Activated gamma-delta T cell treated with Interleukin-2 at 50 U/mL for 16 hours (primary cell): ENCODE data around the gene NCAM1.
"Not testable (repeated sequence)": the region's sequence is repeated elsewhere in the genome, so short reads cannot be mapped to it uniquely, and the experiment has no call there.

ENCODE experiments used
- DNase-seq: peaks from one replicate; pipeline ENCODE4 v3.0.0-alpha.2; 2020

The NCAM1 gene

DNA sequence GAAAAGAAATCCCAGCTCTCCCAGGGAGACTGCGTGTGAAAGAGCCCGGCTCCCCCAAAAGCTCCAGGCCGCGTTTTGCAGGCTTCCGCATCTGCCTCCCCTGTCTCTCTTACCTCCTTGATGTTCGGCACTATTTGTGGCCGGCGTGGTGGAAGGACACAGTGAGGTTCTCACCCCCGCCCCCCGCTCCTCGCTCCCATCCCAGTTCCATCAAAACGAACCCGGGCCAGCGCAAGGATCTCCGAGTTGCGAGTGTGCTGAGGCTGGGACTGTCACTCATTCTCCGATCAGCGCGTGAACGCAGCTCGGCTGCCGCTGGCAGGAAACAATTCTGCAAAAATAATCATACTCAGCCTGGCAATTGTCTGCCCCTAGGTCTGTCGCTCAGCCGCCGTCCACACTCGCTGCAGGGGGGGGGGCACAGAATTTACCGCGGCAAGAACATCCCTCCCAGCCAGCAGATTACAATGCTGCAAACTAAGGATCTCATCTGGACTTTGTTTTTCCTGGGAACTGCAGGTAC is at the start of gene NCAM1:
Gene NCAM1 (plus strand): TSS at position 275 of the 523 bp plus-strand sequence.
- DNase-seq, result peak; percentile 7

DNA sequence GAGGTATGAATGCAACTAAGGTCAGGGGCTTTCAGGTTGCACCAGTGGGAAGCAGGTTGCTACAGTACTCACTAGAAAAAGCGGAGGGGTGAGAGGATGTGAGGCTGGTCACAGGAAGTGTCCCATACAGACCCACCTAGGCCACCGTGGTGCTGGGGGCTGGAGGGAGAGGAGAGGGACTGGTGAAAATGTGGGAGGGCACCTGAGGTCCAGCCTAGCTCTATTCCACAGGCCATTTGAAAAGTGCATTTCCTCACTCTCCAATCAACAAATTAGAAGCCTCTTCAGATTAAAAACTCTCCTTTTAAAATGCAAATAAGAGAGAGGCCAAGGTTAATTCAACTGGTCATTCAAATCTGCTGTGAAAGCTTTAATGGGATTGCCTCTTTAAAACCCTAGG is 38.6 kb upstream of the NCAM1 start:
- DNase-seq, result no peak

DNA sequence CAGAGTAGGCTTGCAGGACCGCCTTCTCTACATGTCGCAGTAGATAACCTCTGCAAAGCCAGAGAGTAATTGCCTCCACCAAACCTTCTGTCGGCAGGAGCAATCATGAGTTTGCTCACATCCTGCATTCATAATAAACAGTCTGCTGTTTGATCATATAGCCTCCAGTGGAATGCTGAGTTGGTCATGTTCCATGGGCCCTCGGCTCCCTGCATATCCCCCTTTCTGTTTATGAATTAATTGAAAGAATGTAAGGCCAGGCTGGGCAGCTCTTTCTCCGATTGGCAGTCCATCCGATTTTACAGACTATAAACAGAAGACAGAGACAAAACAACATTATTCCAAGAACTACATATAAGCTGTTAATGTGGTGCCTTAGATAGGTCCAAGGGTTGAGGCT is 36.4 kb upstream of the NCAM1 start:
- DNase-seq, result not testable (repeated sequence)

DNA sequence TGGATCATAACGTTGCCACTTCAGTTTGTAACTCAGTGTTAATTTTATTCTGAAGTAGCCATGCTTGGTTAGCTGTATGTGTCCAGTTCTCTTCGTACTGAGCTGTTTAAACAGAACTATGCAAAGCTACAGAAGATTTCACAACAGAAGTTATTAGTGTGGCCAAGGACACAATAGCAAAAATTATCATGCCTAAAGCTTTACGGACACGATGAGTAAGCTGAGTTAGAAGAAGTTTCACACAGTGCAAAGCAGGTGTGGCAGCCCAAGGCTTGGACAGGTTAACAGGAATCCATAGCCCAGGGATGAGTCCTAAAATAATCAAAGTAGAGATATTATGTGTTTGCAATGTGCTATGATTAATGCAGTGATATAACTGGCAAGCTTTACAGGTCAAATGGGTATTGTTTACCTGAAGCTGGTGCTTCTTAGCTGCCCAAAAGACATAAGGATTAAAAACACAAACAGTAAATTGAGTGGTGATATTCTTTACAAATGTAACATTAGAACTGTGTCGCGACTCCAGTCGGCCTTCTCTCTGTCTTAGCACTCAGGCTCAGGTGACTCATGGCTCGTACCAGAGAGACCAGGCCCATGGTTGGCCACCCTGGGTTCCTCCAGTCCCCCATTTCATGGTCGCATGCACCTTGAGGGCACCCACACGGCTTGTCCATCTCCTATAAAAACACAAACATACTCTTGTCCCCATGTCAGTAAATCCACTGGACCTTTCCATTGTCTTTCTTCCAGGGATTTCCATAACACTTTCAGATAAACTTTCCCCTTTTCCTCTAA is 35.5 kb upstream of the NCAM1 start:
- DNase-seq, result no peak

DNA sequence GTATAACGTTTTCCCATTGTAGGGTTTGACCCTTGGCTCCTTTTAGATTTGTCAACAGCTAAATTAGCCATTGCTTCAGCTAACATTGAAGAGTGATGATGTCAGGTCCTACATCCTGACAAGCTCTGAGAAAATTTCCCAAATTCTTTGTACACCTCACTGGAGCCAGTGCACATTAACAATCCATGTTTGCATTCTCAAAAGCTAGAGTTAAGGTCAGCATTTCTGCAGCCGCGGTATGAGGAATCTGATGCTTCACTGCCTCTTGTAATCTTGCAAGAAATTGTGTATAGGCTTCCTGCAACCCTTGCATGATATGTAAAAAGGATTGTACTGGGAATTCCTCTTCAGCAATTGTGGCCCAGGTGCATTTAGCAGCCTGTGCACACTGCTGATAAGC is 33.1 kb upstream of the NCAM1 start:
- no peak for DNase-seq

DNA sequence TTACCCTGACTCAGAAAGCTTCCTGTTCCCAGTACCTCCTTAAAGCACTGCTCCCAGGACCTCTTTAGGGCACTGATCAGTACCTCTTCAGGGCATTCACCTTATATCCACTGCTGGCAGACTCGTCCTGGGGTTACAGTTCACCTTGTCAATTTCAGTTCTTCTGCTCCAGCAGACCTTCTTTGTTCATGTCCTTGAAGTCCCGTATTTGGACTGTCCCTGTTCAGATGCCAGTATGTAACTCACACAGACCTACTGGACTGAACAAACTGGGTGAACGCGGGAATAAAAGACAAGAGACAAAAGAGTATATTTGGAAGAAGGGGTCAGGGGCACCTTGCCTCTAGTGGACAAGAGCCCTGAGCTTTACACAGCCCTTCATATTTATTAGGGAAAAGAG is 31.8 kb upstream of the NCAM1 start:
- DNase-seq, result no peak

DNA sequence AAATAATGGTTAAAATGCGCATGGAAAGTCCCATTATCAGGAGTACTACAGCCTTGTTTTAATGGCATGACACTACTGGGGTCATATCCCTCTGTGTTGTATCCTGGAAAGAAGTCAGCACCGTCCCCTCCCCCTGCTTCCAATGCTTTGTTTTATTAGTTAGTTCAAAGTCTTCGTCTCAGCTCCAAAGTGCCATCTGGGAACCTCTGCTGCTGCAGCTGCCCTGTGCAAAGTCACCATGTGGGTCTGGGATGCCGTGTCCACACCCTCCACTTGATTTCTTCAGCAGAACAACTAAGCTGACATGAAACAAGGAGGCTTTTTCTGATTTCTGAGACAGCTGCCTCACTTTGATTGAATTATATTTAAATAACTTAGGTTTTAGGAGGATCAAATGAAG is 29.5 kb upstream of the NCAM1 start:
- DNase-seq, result no peak

DNA sequence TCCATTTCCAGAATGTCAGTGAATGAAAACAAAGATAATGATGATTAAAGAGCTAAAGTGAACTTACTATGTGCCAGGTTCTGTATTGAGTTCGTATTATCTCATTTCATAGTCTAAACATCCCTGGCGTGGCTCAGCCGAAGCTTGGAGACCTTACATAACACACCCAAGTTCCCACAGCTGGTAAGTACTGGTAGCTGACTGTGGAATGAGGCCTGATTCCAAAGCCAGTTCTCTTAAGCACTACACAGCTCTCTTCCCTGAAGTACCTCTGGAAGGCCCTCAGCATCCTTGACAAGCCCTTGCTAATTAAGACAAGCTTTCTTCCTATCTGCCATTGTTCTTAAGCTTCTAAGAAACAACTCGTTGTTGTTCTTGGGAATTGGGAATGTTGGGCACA is 28.6 kb upstream of the NCAM1 start:
- DNase-seq, result no peak

DNA sequence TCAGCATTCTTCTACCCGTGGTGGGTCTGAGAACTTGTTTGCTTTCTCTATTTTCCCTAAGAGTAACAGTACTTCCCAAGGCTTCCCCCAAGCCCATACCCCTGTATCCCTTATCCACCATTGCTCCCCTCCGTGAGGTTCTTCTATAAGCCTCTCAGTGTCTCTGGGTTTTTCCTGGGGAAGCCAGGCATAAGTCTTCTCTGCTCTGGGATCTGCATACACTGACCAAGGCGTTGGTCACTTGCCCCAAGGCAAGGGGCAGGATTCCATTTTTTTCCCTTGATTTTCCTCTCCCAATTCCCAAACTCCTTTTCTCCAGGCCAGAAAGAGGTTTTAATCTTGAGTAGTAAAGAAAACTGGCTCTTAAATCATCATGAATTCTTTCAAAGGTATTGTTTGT is 27.2 kb upstream of the NCAM1 start:
- DNase-seq, result no peak

DNA sequence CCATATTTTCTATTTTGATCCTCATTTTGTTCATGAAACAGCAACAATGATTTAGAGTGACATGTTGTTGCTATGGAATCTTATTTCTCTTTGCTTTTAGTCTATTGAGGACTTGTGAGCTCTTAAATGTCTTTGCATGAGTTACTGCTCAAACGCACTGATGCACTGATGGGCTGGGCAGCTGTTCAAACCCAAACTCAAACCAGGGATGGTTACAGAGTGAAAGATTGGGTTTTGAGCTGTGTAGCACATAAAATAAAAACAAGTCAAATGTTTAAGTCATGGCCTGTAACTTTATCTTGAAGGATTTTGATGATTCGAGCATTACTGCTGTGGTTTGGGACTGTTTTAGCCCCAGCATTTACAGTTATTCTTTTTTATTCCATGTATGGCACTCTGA is 20.1 kb upstream of the NCAM1 start:
- no peak for DNase-seq

DNA sequence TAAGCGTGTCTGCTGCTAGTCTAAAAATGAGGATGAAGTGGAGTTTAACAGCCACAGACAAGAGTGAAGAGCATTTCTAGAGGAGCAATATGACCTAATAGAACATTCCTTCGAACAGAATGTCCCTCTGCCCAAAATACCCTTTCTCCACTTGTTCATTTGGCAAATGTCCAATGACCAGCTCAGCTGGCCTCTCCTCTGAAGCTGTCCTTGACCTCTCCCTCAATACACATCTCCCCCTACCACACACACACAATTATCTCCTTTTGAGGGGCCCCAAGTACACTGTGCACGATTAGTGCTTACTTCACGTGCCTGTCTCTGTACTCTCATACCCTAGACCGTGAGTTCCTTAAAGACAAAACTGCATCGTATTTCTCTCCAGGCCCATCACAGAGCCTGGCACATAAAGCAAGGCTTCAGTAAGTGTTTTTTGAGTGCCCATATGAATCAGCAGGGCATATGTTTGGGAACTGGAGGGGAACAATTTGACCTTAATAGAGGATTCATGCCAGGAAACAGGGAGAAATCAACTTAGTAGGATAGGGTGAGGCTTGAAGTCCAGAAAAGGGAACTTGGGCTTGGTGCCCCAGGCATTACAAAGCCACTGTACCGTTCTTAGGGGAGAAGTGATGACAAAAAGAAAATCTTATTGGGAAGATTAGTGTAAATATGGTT is 18.1 kb upstream of the NCAM1 start:
- no peak for DNase-seq

DNA sequence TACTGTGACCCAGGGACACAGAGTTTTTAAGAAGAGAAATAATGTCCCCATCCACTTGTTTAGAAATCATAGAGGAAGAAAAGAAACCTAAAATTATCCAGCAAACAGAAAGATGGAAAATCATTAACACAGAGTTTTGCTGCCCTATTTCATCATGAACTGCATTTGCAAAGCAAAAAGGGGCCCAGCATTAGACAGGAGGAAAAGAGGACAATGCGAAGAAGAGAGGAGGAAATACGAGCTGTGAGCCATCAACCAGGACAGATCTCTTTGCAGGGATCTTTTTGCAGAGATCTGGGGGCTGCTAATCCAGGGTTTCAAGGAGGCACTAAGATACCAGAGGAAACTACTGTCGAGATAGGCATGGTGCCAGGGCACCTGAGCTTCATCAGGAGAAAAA is 14.4 kb upstream of the NCAM1 start:
- no peak for DNase-seq

DNA sequence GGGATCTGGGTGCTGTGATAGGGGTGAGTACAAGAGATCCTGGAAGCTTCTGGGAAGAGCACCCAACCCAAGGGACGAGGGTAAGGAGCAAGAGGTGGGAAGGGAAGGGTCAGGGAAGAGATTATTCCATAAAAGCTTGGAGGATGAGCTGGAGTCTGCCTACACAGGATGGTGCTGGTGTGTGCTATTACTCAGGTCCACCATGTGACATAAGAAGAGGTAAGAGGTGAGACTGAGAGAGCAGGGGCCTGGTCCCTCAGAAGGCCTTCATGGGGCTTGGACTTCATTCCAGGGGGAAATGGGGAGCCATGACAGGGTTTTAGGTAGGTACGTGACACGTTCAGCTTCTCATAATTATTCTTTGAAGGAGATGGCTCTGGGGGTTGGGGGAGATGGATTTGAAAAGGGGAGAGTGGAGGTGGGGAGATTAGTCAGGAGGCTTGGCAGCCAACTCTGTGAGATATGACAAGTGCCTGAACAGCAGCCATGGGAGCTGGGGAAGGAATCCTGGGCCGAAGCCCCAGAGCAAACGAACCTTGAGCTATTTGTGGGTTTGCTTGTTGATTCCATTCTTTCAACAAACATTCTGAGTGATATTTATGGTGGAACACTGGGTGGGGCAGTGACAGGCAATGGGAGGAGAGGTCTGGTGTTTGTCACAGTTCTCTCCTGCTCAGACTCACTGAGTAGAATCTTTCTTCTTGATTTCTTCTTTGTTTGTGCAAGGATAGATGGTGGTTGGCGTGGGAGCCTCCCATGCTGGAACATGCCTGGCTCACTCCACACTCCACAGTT is 11.2 kb upstream of the NCAM1 start:
- DNase-seq, result no peak

DNA sequence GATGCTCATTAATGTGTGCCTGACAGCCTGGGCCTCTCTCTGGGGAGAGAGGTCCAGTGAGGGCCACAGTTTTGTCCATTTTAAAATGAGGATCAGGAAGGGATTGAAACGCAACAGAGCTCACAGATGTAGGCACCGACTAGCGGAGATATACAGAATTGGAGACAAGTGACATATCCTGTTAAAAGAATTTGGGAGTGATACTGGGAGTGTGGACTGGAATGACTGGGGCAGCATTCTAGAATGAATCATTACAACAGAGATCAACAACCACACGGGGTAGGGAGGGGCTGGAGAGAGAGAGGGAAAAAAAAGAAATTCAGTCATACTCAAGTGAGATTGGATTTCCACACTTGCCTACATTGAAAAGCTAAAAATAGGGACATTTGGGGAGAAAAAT is 2.5 kb upstream of the NCAM1 start:
- no peak for DNase-seq

DNA sequence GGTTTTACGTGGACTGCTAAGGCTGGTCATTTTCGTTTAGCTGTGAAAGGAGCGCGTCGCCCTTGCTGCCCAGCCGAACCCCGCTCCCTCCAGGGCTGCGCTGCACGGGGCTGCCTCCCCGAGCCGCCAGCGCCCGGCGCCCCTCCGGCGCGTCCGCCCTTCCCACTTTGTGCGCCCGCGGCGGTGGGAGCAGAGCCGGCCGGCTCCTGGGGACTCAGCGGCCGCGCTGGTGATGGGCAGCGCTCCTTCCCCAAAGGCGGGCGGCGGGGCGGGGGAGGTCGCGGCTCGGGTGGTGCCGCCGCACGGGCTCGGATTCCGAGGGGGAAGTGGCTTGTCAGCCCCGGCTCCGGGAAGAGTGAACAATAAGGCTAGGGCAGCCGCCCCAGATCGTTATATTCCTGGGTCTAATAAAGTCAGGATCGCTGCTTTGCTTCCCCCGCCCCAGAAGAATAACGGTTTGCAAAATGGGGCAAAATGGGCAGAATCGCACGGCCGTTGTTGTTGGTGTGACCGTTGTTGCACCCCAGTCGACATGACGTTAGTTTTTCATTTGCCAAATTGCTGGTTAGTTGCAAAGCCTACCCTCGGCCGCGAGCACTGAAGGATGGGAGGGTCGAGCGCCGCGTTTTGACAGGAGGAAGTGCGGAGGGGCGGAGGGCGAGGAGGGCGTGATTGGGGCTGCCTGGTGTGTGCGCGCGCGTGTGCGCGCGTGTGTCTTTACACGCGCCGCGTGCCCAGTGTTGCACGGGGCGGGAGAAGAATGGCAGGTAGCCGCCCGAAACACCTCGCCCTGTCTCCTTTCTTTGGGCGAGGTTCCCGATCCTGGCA is 745 bp downstream of the NCAM1 start:
- no peak for DNase-seq

DNA sequence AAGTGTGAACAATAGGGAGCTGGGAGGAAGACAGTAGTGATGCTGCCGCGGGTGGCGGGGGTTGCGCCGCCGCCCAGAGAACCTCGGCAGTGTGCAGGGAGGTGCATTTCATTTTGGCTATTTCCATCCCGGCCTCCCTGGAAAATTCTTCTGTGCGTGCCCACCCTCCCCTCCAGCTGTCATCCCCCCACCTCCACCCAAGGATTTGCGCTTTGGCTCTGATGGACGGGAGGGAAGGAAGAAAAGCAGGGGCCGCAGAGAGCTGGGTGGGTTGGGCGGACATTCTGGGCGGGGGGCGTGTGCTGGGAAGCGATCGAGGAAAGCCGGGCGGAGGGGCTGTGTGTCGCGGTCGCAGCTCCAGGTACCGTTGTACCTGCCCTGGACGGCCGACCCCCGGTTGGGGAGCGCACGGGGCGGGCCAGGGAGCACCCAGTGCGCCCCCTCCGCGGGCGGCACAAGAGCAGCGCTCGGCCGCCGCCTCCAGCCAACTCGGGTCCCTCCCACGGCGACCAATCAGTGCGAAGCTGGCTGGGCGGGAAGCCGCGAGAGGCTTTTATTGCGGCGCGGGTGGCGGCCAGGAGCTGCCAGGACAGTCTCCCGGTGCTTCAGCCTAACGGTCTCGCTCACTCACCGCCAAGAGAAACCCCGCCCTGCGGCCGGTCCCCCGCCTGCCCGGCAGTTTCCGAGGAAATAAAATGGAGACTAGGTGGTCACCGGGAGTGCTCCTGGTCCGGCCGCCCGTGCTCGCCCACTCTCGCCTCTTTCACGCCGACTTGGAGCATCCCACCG is 1.6 kb downstream of the NCAM1 start:
- no peak for DNase-seq

DNA sequence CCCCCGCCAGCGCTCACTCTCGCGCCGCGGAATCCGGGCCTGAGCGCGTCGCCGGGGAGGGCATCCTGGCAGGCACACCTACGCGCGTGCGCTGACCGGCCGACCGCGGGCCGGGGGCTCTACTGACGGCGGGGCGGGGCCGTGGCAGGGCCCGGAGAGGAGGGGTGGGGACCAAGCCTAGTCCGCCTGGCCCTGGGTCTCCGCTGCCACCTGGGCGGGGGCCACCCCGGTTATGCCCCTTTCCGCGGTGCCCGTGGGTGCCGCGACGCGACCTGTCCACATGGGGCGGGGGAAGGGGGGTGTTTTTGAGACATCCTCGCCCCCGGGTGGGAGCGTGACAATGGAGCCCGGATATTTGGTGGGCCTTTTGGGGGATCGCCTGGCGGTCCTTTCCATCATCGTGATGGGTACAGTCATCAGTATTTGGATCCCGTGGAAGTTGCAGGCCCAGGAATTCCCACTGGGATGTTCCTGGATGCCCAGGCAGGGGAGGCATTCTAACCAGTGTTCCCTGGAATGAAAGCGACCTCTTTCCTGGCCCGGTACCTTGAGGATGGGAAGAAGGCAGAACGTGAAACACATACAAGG is 2.2 kb downstream of the NCAM1 start:
- no peak for DNase-seq

DNA sequence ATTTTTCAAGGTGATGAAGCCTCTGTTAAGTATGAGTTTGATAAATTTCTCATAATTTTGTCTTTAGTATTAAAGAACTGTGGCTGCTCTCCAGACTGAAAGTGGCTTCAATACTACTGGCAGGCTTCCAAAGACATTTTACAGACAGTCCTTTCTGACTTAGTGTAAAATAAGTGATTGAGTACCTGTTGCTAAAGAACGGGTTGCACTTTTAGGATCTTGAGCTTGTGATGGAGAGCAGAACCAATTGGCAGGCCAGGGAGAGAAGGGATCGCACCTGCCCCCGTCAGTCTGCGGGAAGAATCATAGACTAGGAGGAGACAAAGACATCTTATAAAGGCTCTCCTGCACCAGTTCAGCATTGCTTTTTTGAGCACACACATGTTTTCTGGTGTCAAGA is 4.4 kb downstream of the NCAM1 start:
- no peak for DNase-seq

DNA sequence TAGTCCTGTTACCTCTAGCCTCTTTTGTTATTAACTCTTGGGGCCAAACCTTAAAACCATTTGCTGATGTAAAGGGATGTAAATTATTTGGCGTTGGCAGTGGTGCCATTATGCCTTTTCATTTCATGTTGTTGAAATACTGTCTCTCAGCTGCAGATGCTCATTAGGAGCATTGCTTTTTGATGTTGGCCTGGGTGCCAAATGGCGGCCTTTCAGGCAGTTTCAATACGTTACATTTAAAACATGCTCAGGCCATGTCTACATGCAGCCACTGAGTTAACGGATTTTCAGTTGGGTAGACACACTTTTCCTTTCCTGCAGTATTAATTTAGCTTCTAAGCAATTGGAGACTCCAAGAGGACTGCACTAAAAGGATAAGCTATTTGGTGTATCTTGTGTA is 5.3 kb downstream of the NCAM1 start:
- no peak for DNase-seq

DNA sequence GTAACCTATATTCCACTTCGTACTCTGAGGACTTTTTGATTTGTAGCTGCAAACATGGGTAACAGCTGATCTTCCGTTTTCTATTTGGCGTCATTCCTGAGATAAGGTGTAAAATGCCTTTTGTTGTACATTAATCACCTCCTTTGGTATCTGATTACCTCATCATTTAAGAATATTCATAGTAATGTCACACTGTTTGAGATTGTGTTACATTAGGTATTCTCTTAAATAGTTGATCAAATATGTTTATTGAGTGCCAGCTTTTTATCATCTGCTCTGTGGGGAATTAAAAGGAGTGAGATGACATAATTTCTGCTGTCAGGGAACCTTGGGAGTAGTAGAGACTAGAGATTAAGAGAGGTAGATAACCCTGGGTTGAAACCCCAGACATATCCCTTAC is 5.9 kb downstream of the NCAM1 start:
- DNase-seq, result no peak

DNA sequence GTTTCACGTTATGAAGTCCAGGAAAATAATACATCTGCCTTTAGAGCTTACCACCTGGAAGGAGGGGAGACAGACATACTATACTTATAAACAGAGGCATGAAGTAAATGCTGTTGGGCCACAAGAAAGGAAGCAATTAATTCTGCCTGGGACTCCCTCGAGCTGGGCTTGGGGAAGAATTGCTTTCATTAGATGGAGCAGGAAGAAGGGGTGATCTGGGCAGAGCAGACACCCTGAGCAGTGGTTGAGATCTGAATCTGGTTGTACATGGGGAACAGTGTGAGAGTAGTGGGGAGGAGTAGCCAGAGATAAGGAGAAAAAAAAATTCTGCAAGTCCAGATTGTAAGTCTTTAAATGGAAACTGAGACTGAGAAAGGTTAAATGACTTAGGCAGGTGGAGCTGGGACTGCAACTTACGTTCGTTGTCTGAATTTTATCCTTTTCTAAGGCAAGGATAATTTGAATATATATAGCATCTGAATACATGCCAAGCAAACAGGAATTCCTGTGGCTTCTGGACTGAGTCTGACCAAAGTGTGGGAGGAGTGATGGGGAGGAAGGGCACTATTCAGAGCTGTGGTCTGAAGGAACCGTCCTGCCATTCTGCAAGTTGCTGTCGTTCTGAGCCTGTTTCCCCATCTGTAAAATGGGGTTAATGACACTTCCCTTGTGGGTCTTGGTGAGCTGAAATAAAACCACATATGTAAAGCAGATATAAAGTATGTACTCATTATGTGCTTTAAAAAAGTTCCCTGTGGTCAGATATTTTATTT is 7.9 kb downstream of the NCAM1 start:
- no peak for DNase-seq
